WTC11 (cell line): Measurements from ENCODE around the gene OPN4.

Experiments used
- CREB1 ChIP-seq: sonication (generic); formaldehyde crosslinking; IDR thresholded peaks from 2 replicates; pipeline ENCODE4 v1.8.0; 2023; ENCODE audit warnings: mild to moderate bottlenecking, missing genetic modification reagents
- CTCF ChIP-seq: fragments of 200-600 bp; IDR thresholded peaks from 2 replicates; pipeline ENCODE4 v1.8.0; 2022; ENCODE audit warnings: antibody characterized with exemption
- E2F4 ChIP-seq: sonication (generic); formaldehyde crosslinking; IDR thresholded peaks from 2 replicates; pipeline ENCODE4 v1.8.1; 2022; ENCODE audit warnings: low read depth, mild to moderate bottlenecking, moderate library complexity, missing genetic modification reagents, borderline replicate concordance
- MAX ChIP-seq: sonication (generic); formaldehyde crosslinking; IDR thresholded peaks from 2 replicates; pipeline ENCODE4 v1.8.0; 2022; ENCODE audit warnings: mild to moderate bottlenecking, missing genetic modification reagents
- SMAD3 ChIP-seq: sonication (generic); formaldehyde crosslinking; IDR thresholded peaks from 2 replicates; pipeline ENCODE4 v1.8.0; 2022; ENCODE audit warnings: missing genetic modification reagents, mild to moderate bottlenecking, borderline replicate concordance
- SP1 ChIP-seq: sonication (generic); formaldehyde crosslinking; conservative IDR thresholded peaks from 2 replicates; pipeline ENCODE4 v1.8.1; 2022; ENCODE audit warnings: missing genetic modification reagents
- TCF7 ChIP-seq: sonication (generic); formaldehyde crosslinking; IDR thresholded peaks from 2 replicates; pipeline ENCODE4 v1.8.0; 2022; ENCODE audit warnings: mild to moderate bottlenecking, low read depth, missing genetic modification reagents, moderate library complexity
- USF1 ChIP-seq: sonication (generic); formaldehyde crosslinking; IDR thresholded peaks from 2 replicates; pipeline ENCODE4 v1.8.0; 2022; ENCODE audit warnings: mild to moderate bottlenecking, missing genetic modification reagents
- USF2 ChIP-seq: sonication (generic); formaldehyde crosslinking; IDR thresholded peaks from 2 replicates; pipeline ENCODE4 v1.8.1; 2023; ENCODE audit warnings: mild to moderate bottlenecking, missing genetic modification reagents, moderate library complexity
- ZBTB21 ChIP-seq: sonication (generic); formaldehyde crosslinking; IDR thresholded peaks from 2 replicates; pipeline ENCODE4 v1.8.1; 2023; ENCODE audit warnings: mild to moderate bottlenecking, missing genetic modification reagents, borderline replicate concordance
- ZNF416 ChIP-seq: fragments of 250-450 bp; sonication (Bioruptor Pico); IDR thresholded peaks from 2 replicates; pipeline ENCODE4 v1.9.0; 2021; ENCODE audit warnings: mild to moderate bottlenecking, inconsistent platforms
- ZNF512 ChIP-seq: sonication (generic); formaldehyde crosslinking; IDR thresholded peaks from 2 replicates; pipeline ENCODE4 v1.8.1; 2022; ENCODE audit warnings: missing genetic modification reagents, borderline replicate concordance

- TF ChIP-seq MAX (no peak), USF1 (CRISPR knock-in tag) (no peak), USF2 (CRISPR knock-in tag) (no peak), ZNF416 (CRISPR knock-in tag) (no peak), TCF7 (no peak), CTCF (no peak), ZBTB21 (CRISPR knock-in tag) (no peak), ZNF512 (CRISPR knock-in tag) (no peak), SMAD3 (CRISPR knock-in tag) (no peak), SP1 (CRISPR knock-in tag) (no peak), E2F4 (CRISPR knock-in tag) (no peak), CREB1 (CRISPR knock-in tag) (no peak)
Observed at GRCh38 chr10:86706401-86706841, 52.1 kb downstream of the OPN4 start.
